DND-41 (cell line): ENCODE data around the gene PIP4P1.

Experiments used
- ATAC-seq: fragments of 200-7000 bp; cut with Tn5 transposase; 3 replicates; pipeline ENCODE4 v1.9.1; 2021; ENCODE audit warnings: low read depth; ENCODE audit not compliant: insufficient read depth
- DNase-seq: peaks from one replicate; pipeline ENCODE4 v3.0.0-alpha.2; 2020
- H2AFZ ChIP-seq: 2 replicates; pipeline ENCODE4 v1.6.0; 2012; ENCODE audit warnings: low read depth, low read length
- H3K27ac ChIP-seq: 2 replicates; pipeline ENCODE4 v1.5.1; 2012; ENCODE audit warnings: low read length, inconsistent platforms
- H3K27me3 ChIP-seq: fragments of 200-600 bp; sonication (generic); 2 replicates; pipeline ENCODE4 v1.6.0; 2012; ENCODE audit warnings: low read length, mild to moderate bottlenecking, inconsistent platforms; ENCODE audit not compliant: insufficient read depth, poor library complexity
- H3K36me3 ChIP-seq: 2 replicates; pipeline ENCODE4 v1.5.1; 2012; ENCODE audit warnings: low read length, inconsistent platforms; ENCODE audit not compliant: insufficient read depth
- H3K4me1 ChIP-seq: 2 replicates; pipeline ENCODE4 v1.5.1; 2012; ENCODE audit warnings: mild to moderate bottlenecking, low read length; ENCODE audit not compliant: insufficient read depth
- H3K4me2 ChIP-seq: 2 replicates; pipeline ENCODE4 v1.6.0; 2012; ENCODE audit warnings: mild to moderate bottlenecking, moderate library complexity, low read length, inconsistent platforms; ENCODE audit not compliant: insufficient read depth
- H3K4me3 ChIP-seq, 2 experiments: fragments of 200-600 bp in 1 of 2; shearing (Covaris generic) in 1 of 2; 2 replicates each; pipeline ENCODE4 v1.5.1; 2012 to 2016; ENCODE audit warnings: inconsistent platforms in 2 of 2, low read length in 2 of 2, mild to moderate bottlenecking in 2 of 2, low read depth in 1 of 2, moderate library complexity in 1 of 2
- H3K79me2 ChIP-seq: 2 replicates; pipeline ENCODE4 v1.6.0; 2012; ENCODE audit warnings: low read length, inconsistent platforms; ENCODE audit not compliant: insufficient read depth
- H3K9ac ChIP-seq: 2 replicates; pipeline ENCODE4 v1.6.0; 2012; ENCODE audit warnings: low read depth, mild to moderate bottlenecking, inconsistent platforms, low read length, moderate library complexity
- H3K9me3 ChIP-seq: 2 replicates; pipeline ENCODE4 v1.5.1; 2012; ENCODE audit warnings: low read length, moderate library complexity, mild to moderate bottlenecking, inconsistent platforms; ENCODE audit not compliant: insufficient read depth, severe bottlenecking
- H4K20me1 ChIP-seq: 2 replicates; pipeline ENCODE4 v1.6.0; 2012; ENCODE audit warnings: low read length; ENCODE audit not compliant: insufficient read depth
- EZH2 ChIP-seq: IDR thresholded peaks from 3 replicates; pipeline ENCODE4 v1.6.1; 2012; ENCODE audit warnings: borderline replicate concordance, low read depth, mild to moderate bottlenecking, moderate library complexity, low read length, inconsistent platforms; ENCODE audit not compliant: severe bottlenecking
- TF ChIP-seq, protein P1 (sequence below): IDR thresholded peaks from 2 replicates; pipeline ENCODE4 v1.5.1; 2012; ENCODE audit warnings: borderline replicate concordance, low read length, moderate library complexity, mild to moderate bottlenecking; ENCODE audit not compliant: poor library complexity, severe bottlenecking; ENCODE audit errors: extremely low read depth

The PIP4P1 gene

DNA sequence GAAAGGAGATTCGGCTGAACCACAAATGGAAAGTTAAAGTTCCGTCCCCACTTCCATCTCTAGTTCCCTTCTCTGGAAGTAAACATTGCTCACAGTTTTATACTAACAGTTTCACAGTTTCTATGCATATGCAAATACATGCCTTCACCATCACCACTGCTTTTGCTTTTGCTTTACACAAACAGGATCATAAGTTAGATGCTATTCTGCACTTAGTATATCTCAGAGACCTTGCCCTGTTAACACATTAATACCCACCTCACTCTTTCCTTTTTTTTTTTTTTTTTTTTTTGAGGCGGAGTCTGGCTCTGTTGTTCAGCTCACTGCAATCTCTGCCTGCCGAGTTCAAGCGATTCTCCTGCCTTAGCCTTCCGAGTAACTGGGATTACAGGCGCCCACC lies 48.8 kb downstream of the PIP4P1 start:
- Histone ChIP-seq H3K9ac (peak overlapping the region; percentile 84), H3K27me3 (no peaks in the 10 kb centered on the region), H3K27ac (peak overlapping the region; percentile 29; the same call in 1 of the 2 replicates), H4K20me1 (no peaks in the 10 kb centered on the region), H3K4me1 (peaks cover 38% of the 10 kb centered on the region), H3K36me3 (peaks cover 11% of the 10 kb centered on the region), H3K4me2 (peak overlapping the region; percentile 84), H3K9me3 (no peaks in the 10 kb centered on the region), H2AFZ (peak overlapping the region; percentile 97), H3K4me3 (peak overlapping the region; percentile 59 to 98; a peak in 3 of 4 replicates), H3K79me2 (peaks cover 10% of the 10 kb centered on the region)
- TF ChIP-seq, protein P1, sequence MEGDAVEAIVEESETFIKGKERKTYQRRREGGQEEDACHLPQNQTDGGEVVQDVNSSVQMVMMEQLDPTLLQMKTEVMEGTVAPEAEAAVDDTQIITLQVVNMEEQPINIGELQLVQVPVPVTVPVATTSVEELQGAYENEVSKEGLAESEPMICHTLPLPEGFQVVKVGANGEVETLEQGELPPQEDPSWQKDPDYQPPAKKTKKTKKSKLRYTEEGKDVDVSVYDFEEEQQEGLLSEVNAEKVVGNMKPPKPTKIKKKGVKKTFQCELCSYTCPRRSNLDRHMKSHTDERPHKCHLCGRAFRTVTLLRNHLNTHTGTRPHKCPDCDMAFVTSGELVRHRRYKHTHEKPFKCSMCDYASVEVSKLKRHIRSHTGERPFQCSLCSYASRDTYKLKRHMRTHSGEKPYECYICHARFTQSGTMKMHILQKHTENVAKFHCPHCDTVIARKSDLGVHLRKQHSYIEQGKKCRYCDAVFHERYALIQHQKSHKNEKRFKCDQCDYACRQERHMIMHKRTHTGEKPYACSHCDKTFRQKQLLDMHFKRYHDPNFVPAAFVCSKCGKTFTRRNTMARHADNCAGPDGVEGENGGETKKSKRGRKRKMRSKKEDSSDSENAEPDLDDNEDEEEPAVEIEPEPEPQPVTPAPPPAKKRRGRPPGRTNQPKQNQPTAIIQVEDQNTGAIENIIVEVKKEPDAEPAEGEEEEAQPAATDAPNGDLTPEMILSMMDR, result no peak
- TF ChIP-seq EZH2, result no peak
- ATAC-seq (no peak), DNase-seq (no peak)

GRCh38 chr14:20409226-20409625 lies 52.0 kb downstream of the PIP4P1 start:
- TF ChIP-seq, protein P1, result no peak
- TF ChIP-seq EZH2, result no peak
- no peak overlapping the region for H3K4me3 ChIP-seq
- no peak overlapping the region for H3K27ac ChIP-seq
- no peak overlapping the region for H2AFZ ChIP-seq
- peaks cover 40% of the 10 kb centered on the region for H3K36me3 ChIP-seq
- peaks cover 10% of the 10 kb centered on the region for H3K79me2 ChIP-seq
- no peaks in the 10 kb centered on the region for H4K20me1 ChIP-seq
- DNase-seq, result no peak
- no peak overlapping the region for H3K9ac ChIP-seq
- no peak overlapping the region for H3K4me2 ChIP-seq
- no peaks in the 10 kb centered on the region for H3K27me3 ChIP-seq
- H3K4me1 ChIP-seq, result peaks cover 25% of the 10 kb centered on the region
- no peak for ATAC-seq
- no peaks in the 10 kb centered on the region for H3K9me3 ChIP-seq
